Neural progenitor cell (in vitro differentiated cells): ENCODE data around the gene LPP.

ENCODE experiments used
- CTCF ChIP-seq: fragments of 200-600 bp; sonication (generic); IDR thresholded peaks from 2 replicates; pipeline ENCODE4 v1.5.1; 2017; ENCODE audit warnings: antibody characterized with exemption, mild to moderate bottlenecking
- EZH2 ChIP-seq: fragments of 200-600 bp; sonication (generic); IDR thresholded peaks from 2 replicates; pipeline ENCODE4 v1.6.1; 2017; ENCODE audit warnings: antibody characterized with exemption, mild to moderate bottlenecking, moderate library complexity

- TF ChIP-seq CTCF: no peak
- no peak for TF ChIP-seq EZH2
Measured at GRCh38 chr3:188184160-188184559, 30.2 kb downstream of the LPP start.
